CD14-positive monocyte (primary cell): Measurements from ENCODE around the gene PDP2. TPM values are rescaled to one million over a fixed set of nuclear protein-coding genes. Genes with fewer than 3 reads are reported as not detected.

Experiments used
- DNase-seq, 3 donors: peaks; one replicate each; pipeline ENCODE4 v3.0.0-alpha.2; 2011 to 2022
- H2AFZ ChIP-seq: 2 replicates; pipeline ENCODE4 v1.6.0; 2012; ENCODE audit warnings: mild to moderate bottlenecking, low read depth, low read length, inconsistent platforms; ENCODE audit not compliant: insufficient read depth, poor library complexity, severe bottlenecking
- H3K27ac ChIP-seq, 2 donors: 1 replicate in 1 of 2; 2 replicates in 1 of 2; pipeline ENCODE4 v1.5.1; 2012 to 2013; ENCODE audit warnings: low read length in 2 of 2, control low read depth in 1 of 2, inconsistent platforms in 1 of 2, low read depth in 1 of 2, mild to moderate bottlenecking in 1 of 2
- H3K27me3 ChIP-seq, 2 donors: one replicate each; pipeline versions ENCODE4 v1.6.0 to v1.6.1; 2011 to 2013; ENCODE audit warnings: low read length in 2 of 2; ENCODE audit not compliant: control insufficient read depth in 2 of 2, insufficient read depth in 2 of 2
- H3K36me3 ChIP-seq, 2 donors: replicated peaks in 1 of 2; 1 replicate in 1 of 2; 2 replicates in 1 of 2; pipeline versions ENCODE4 v1.5.1 to v1.6.1; 2012 to 2013; ENCODE audit warnings: low read length in 2 of 2, control low read depth in 1 of 2, inconsistent platforms in 1 of 2, mild to moderate bottlenecking in 1 of 2; ENCODE audit not compliant: insufficient read depth in 2 of 2, control insufficient read depth in 1 of 2
- H3K4me1 ChIP-seq, 2 donors: 1 replicate in 1 of 2; 2 replicates in 1 of 2; pipeline versions ENCODE4 v1.5.1 to v1.6.1; 2012 to 2013; ENCODE audit warnings: low read length in 2 of 2, control low read depth in 1 of 2, inconsistent platforms in 1 of 2, mild to moderate bottlenecking in 1 of 2, moderate library complexity in 1 of 2; ENCODE audit not compliant: insufficient read depth in 2 of 2, control insufficient read depth in 1 of 2
- H3K4me2 ChIP-seq: replicated peaks from 2 replicates; pipeline ENCODE3; 2012; ENCODE audit warnings: low read length, moderate library complexity, mild to moderate bottlenecking; ENCODE audit not compliant: poor library complexity, severe bottlenecking; ENCODE audit errors: extremely low read depth
- H3K4me3 ChIP-seq, 3 experiments: fragments of 200-600 bp in 1 of 3; sonication (generic) in 1 of 3; replicated peaks in 1 of 3; 1 replicate in 2 of 3; 2 replicates in 1 of 3; pipeline ENCODE4 v1.5.1; 2011 to 2013; ENCODE audit warnings: low read length in 3 of 3, mild to moderate bottlenecking in 3 of 3, control low read depth in 2 of 3, low read depth in 2 of 3, inconsistent platforms in 1 of 3, moderate library complexity in 1 of 3
- H3K79me2 ChIP-seq: 2 replicates; pipeline ENCODE4 v1.6.0; 2012; ENCODE audit warnings: mild to moderate bottlenecking, control low read depth, inconsistent platforms, low read length, moderate library complexity; ENCODE audit not compliant: insufficient read depth
- H3K9ac ChIP-seq: 2 replicates; pipeline ENCODE4 v1.6.0; 2017; ENCODE audit warnings: low read length, mild to moderate bottlenecking; ENCODE audit not compliant: insufficient read depth, poor library complexity, severe bottlenecking
- H3K9me3 ChIP-seq, 2 donors: replicated peaks in 1 of 2; 1 replicate in 1 of 2; 2 replicates in 1 of 2; pipeline versions ENCODE4 v1.5.1 to v1.6.1; 2012 to 2013; ENCODE audit warnings: low read length in 2 of 2, control low read depth in 1 of 2; ENCODE audit not compliant: control insufficient read depth in 1 of 2, insufficient read depth in 1 of 2
- H4K20me1 ChIP-seq: 2 replicates; pipeline ENCODE4 v1.6.0; 2012; ENCODE audit warnings: mild to moderate bottlenecking, low read length, control low read depth, moderate library complexity; ENCODE audit not compliant: insufficient read depth
- H3K27ac Mint-ChIP-seq, 7 donors: one replicate each; pipeline ENCODE4 v1.8.0; 2020; ENCODE audit warnings: mild to moderate bottlenecking in 7 of 7, mixed read lengths in 7 of 7, moderate library complexity in 6 of 7, inconsistent platforms in 2 of 7
- H3K27me3 Mint-ChIP-seq, 3 donors: one replicate each; pipeline ENCODE4 v1.8.0; 2021 to 2022; ENCODE audit warnings: low read depth in 3 of 3, mild to moderate bottlenecking in 3 of 3, mixed read lengths in 3 of 3, moderate library complexity in 3 of 3, inconsistent platforms in 1 of 3
- H3K36me3 Mint-ChIP-seq, 2 donors: one replicate each; pipeline ENCODE4 v1.8.0; 2020; ENCODE audit warnings: mixed read lengths in 2 of 2, inconsistent platforms in 1 of 2, mild to moderate bottlenecking in 1 of 2
- H3K4me1 Mint-ChIP-seq: one replicate; pipeline ENCODE4 v1.8.0; 2020; ENCODE audit warnings: mild to moderate bottlenecking, mixed read lengths
- H3K4me3 Mint-ChIP-seq, 2 donors: one replicate each; pipeline ENCODE4 v1.8.0; 2020; ENCODE audit warnings: mild to moderate bottlenecking in 2 of 2, mixed read lengths in 2 of 2, moderate library complexity in 1 of 2
- H3K9me3 Mint-ChIP-seq, 7 donors: one replicate each; pipeline ENCODE4 v1.8.0; 2020 to 2022; ENCODE audit warnings: mixed read lengths in 7 of 7, mild to moderate bottlenecking in 6 of 7, moderate library complexity in 6 of 7, inconsistent platforms in 2 of 7
- CTCF ChIP-seq: fragments of 200-600 bp; IDR thresholded peaks from one replicate; pipeline ENCODE4 v1.8.0; 2022; ENCODE audit warnings: antibody characterized with exemption, mild to moderate bottlenecking
- WGBS: methylation state at CpG from one replicate; pipeline ENCODE4 v1.1.5; 2013; ENCODE audit warnings: missing lambda C conversion rate; ENCODE audit not compliant: insufficient coverage; 5-methylcytosine and 5-hydroxymethylcytosine counted together
- intact Hi-C, 2 donors: fragments of 100-400 bp; cut with micrococcal nuclease; formaldehyde crosslinking; loops; one replicate each; pipeline versions ENCODE4 v1.15.0 to v1.15.1; 2023
- polyA plus RNA-seq, 3 donors: library from polyadenylated mRNA; depleted of rRNA in 1 of 3; unstranded in 2 of 3; stranded (reverse) in 1 of 3; fragments of 300-500 nt in 2 of 3; fragments of >200 nt in 1 of 3; fragmentation: Illumina TruSeq in 2 of 3; gene quantifications; 1 replicate in 2 of 3; 2 replicates in 1 of 3; pipeline ENCODE4 v1.2.3, GENCODE V29; 2012 to 2021

PDP2 gene
- polyA plus RNA-seq, 3 donors = 1.1 TPM; not detected in 2

GRCh38 chr16:66856801-66857200, 23.5 kb upstream of the PDP2 start:
- H3K4me3 ChIP-seq = no peak overlapping the region
- no peak overlapping the region for H3K27ac ChIP-seq
- Mint-ChIP-seq H3K27ac (no peak overlapping the region), H3K27me3 (peaks cover 24 to 45% (median 30%) of the 10 kb centered on the region in 3 donors), H3K4me1 (peaks cover 4% of the 10 kb centered on the region), H3K36me3 (no peaks in the 10 kb centered on the region), H3K4me3 (no peak overlapping the region), H3K9me3 (peaks cover 0 to 3% (median 0%) of the 10 kb centered on the region in 7 donors)
- H3K9ac ChIP-seq = no peak overlapping the region
- no peaks in the 10 kb centered on the region for H3K36me3 ChIP-seq
- TF ChIP-seq CTCF = no peak
- WGBS = 92% methylated on average over 2 of the region's 2 CpGs
- H3K4me1 ChIP-seq = peaks cover 0 to 5% of the 10 kb centered on the region in 2 donors
- no peaks in the 10 kb centered on the region for H3K9me3 ChIP-seq
- H3K4me2 ChIP-seq = no peak overlapping the region
- H3K27me3 ChIP-seq = peaks cover 0 to 18% of the 10 kb centered on the region in 2 donors
- intact Hi-C loops = no loop called here
- H4K20me1 ChIP-seq = no peaks in the 10 kb centered on the region
- no peak overlapping the region for H2AFZ ChIP-seq
- H3K79me2 ChIP-seq = no peaks in the 10 kb centered on the region
- no peak for DNase-seq

GRCh38 chr16:66857437-66857836, 22.9 kb upstream of the PDP2 start:
- no peaks in the 10 kb centered on the region for H3K36me3 ChIP-seq
- H2AFZ ChIP-seq = no peak overlapping the region
- no peaks in the 10 kb centered on the region for H3K36me3 Mint-ChIP-seq
- intact Hi-C loops = no loop called here
- H3K4me3 ChIP-seq = no peak overlapping the region
- no peaks in the 10 kb centered on the region for H3K9me3 ChIP-seq
- peaks cover 4% of the 10 kb centered on the region for H3K4me1 Mint-ChIP-seq
- no peak overlapping the region for H3K4me2 ChIP-seq
- DNase-seq = no peak
- H3K27me3 Mint-ChIP-seq = peaks cover 18 to 41% (median 26%) of the 10 kb centered on the region in 3 donors
- peaks cover 0 to 16% of the 10 kb centered on the region in 2 donors for H3K27me3 ChIP-seq
- no peak overlapping the region for H3K9ac ChIP-seq
- WGBS = no CpG with 5 or more reads among the region's 6 CpGs
- H4K20me1 ChIP-seq = no peaks in the 10 kb centered on the region
- H3K4me3 Mint-ChIP-seq = no peak overlapping the region
- no peak for TF ChIP-seq CTCF
- peaks cover 0 to 5% of the 10 kb centered on the region in 2 donors for H3K4me1 ChIP-seq
- peaks cover 0 to 3% (median 0%) of the 10 kb centered on the region in 7 donors for H3K9me3 Mint-ChIP-seq
- no peak overlapping the region for H3K27ac ChIP-seq
- H3K27ac Mint-ChIP-seq = no peak overlapping the region
- no peaks in the 10 kb centered on the region for H3K79me2 ChIP-seq
